LNCaP clone FGC (cell line): Measurements from ENCODE around the gene JOSD2.
A peak's percentile ranks its signal among the peaks of the same experiment; 100 is the strongest.

ENCODE experiments used
- DNase-seq: peaks from one replicate; pipeline ENCODE4 v3.0.0-alpha.2; 2011; ENCODE audit warnings: low read depth
- H3K4me3 ChIP-seq: 2 replicates; pipeline ENCODE4 v1.5.1; 2011; ENCODE audit warnings: mild to moderate bottlenecking, low read depth, low read length, control low read depth
- CTCF ChIP-seq: IDR thresholded peaks from 2 replicates; pipeline ENCODE4 v1.5.1; 2012; ENCODE audit warnings: mild to moderate bottlenecking; ENCODE audit not compliant: control insufficient read depth, insufficient read depth; ENCODE audit errors: extremely low read depth

JOSD2 gene

DNA sequence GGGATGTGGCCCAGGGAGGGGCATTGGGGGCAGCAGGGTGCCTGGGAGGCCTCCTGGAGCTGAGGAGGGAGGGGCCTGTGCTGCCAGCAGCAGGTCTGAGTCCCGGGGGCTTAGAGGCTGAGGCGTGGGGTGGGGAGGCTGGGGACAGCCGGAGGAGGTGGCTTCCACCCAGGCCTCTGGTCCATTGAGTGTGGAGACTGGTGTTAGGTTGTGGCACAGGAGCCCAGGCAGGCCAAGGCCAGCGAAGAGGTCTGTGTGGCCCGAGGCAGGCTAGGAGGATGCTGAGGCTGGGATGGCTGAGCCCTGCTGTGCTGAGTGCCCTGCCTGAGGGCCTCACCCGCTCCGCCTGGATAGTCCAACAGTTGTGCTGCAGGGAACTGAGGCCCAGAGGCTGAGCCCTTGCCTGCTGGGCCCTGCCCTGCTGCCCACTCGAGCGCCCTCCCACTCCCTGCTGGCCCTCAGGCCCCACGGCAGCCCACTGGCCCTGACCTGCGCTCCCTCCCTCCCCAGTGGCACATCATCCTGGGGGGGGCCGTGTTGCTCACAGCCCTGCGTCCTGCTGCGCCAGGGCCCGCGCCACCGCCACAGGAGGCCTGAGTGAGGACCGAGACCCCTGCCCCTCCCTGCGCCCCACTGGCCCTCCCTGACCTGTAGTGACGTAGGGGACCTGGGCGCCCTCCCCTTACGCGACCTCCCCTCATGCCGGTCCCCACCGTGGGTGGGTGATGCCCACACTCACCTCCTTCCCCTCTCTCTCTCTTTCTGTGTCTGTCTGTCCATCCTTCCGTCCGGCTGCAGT, 29.4 kb downstream of the JOSD2 start:
- TF ChIP-seq CTCF = no peak
- no peak overlapping the region for H3K4me3 ChIP-seq
- no peak for DNase-seq

- DNase-seq = no peak
- no peak for TF ChIP-seq CTCF
Observed at GRCh38 chr19:50480281-50481111, 30.5 kb downstream of the JOSD2 start.

DNA sequence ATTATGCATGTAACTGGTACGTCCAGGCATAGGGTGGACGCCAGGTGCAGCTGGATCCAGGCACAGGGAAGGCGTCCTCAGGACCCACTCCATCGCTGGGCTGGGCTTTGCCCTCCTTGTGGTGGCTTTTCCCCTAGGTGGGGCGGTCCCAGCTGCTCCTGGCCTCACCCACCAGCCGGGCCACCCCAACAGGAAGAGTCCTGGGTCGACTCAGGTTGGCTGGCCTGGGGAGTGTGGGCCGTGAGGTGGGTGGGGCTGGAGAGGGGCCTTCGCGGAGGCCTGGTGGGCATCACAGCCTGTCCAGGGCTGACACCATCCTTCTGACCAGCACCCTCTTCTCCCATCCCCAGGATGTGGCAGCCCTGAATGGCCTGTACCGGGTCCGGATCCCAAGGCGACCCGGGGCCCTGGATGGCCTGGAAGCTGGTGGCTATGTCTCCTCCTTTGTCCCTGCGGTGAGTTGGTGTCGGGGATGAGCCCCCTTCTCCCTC, 31.2 kb downstream of the JOSD2 start:
- no peak for DNase-seq
- no peak for TF ChIP-seq CTCF
- H3K4me3 ChIP-seq = no peak overlapping the region

More at GRCh38 chr19:50480281-50481111, 30.5 kb downstream of the JOSD2 start:
- no peak overlapping the region for H3K4me3 ChIP-seq

GRCh38 chr19:50478901-50479715, 31.9 kb downstream of the JOSD2 start:
- TF ChIP-seq CTCF = peak; percentile 31; the same call in 1 of the 2 replicates
- H3K4me3 ChIP-seq = no peak overlapping the region
- no peak for DNase-seq

- H3K4me3 ChIP-seq = peak overlapping the region; percentile 80
- no peak for TF ChIP-seq CTCF
- no peak for DNase-seq
Observed at GRCh38 chr19:50477751-50478515, 33.1 kb downstream of the JOSD2 start.

DNA sequence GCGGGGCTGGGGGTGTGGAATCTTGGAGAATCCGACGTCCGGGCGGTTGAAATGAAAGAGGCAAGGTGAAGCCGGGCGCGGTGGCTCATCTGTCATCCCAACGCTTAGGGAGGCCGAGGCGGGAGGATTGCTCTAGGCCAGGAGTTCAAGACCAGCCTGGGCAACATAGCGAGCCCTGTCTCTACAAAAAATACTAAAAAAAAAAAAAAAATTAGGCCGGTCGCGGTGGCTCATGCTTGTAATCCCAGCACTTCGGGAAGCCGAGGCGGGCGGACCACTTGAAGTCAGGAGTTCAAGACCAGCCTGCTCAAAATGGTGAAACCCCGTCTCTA, 34.1 kb downstream of the JOSD2 start:
- DNase-seq = no peak
- peak overlapping the region; percentile 80 for H3K4me3 ChIP-seq
- no peak for TF ChIP-seq CTCF
